ENCODE measurements around the gene SRSF11. TPM values are rescaled to one million over a fixed set of nuclear protein-coding genes. Genes with fewer than 3 reads are reported as not detected.

The SRSF11 gene
- total and polyA plus RNA-seq, 12 donors = 41.8 to 174 (median 52.8) TPM

- peaks cover 0 to 77% (median 17%) of the 10 kb centered on the region in 9 donors for H3K36me3 ChIP-seq
- intact Hi-C loops (cut with DNase I) = no loop called here
- WGBS, 2 donors = 36 to 42% methylated on average over 7 of the region's 7 CpGs
- H3K27ac ChIP-seq = peak overlapping the region in 6 of 10 donors; percentile 13 to 73 (median 46)
- TF ChIP-seq, protein P1, sequence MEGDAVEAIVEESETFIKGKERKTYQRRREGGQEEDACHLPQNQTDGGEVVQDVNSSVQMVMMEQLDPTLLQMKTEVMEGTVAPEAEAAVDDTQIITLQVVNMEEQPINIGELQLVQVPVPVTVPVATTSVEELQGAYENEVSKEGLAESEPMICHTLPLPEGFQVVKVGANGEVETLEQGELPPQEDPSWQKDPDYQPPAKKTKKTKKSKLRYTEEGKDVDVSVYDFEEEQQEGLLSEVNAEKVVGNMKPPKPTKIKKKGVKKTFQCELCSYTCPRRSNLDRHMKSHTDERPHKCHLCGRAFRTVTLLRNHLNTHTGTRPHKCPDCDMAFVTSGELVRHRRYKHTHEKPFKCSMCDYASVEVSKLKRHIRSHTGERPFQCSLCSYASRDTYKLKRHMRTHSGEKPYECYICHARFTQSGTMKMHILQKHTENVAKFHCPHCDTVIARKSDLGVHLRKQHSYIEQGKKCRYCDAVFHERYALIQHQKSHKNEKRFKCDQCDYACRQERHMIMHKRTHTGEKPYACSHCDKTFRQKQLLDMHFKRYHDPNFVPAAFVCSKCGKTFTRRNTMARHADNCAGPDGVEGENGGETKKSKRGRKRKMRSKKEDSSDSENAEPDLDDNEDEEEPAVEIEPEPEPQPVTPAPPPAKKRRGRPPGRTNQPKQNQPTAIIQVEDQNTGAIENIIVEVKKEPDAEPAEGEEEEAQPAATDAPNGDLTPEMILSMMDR (IDR thresholded peaks at IDR 0.05) = no peak
- DNase-seq = peak in 1 of 2 donors; percentile 19
- peaks cover 0 to 20% (median 11%) of the 10 kb centered on the region in 9 donors for H3K4me1 ChIP-seq
- peaks cover 0 to 16% (median 5%) of the 10 kb centered on the region in 11 donors for H3K9me3 ChIP-seq
- no peaks in the 10 kb centered on the region for H3K27me3 ChIP-seq
- no peak overlapping the region for H3K4me3 ChIP-seq
- ATAC-seq = peak in 7 of 8 donors; percentile 29 to 96 (median 84)
These were observed 43.7 kb downstream of the SRSF11 start for GRCh38 chr1:70264839-70265238.

- Histone ChIP-seq H3K9me3 (peaks cover 0 to 16% (median 5%) of the 10 kb centered on the region in 11 donors), H3K36me3 (peaks cover 0 to 78% (median 17%) of the 10 kb centered on the region in 9 donors), H3K27me3 (no peaks in the 10 kb centered on the region), H3K4me1 (peaks cover 0 to 20% (median 11%) of the 10 kb centered on the region in 9 donors), H3K4me3 (no peak overlapping the region), H3K27ac (peak overlapping the region in 2 of 10 donors; percentile 16 to 50)
- intact Hi-C loops (cut with DNase I) = no loop called here
- ATAC-seq (no peak), DNase-seq (no peak)
- TF ChIP-seq, protein P1 (IDR thresholded peaks at IDR 0.05) = no peak
- WGBS, 2 donors = 74 to 87% methylated on average over 1 of the region's 1 CpG
These were observed 44.8 kb downstream of the SRSF11 start for GRCh38 chr1:70265946-70266345.

DNA sequence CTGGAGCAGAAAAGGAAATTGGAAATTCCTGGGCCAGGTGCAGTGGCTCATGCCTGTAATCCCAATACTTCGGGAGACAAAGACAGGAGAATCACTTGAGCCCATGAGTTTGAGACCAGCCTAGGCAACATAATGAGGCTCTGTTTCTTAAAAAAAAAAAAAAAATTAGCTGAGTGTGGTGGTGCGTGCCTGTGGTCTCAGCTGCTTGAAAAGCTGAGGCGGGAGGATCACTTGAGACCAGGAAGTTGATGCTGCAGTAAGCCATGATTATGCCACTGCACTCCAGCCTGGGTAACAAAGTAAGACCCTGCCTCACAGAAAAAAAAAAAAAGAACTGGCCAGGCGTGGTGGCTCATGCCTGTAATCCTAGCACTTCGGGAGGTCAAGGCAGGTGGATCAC, 56.7 kb downstream of the SRSF11 start:
- intact Hi-C loops (cut with DNase I) = no loop called here
- H3K4me3 ChIP-seq = no peak overlapping the region
- H3K9me3 ChIP-seq = no peaks in the 10 kb centered on the region
- WGBS, 2 donors = 95 to 96% methylated on average over 5 of the region's 5 CpGs
- TF ChIP-seq, protein P1 (IDR thresholded peaks at IDR 0.05) = no peak
- no peaks in the 10 kb centered on the region for H3K4me1 ChIP-seq
- H3K27ac ChIP-seq = no peak overlapping the region
- DNase-seq (no peak), ATAC-seq (no peak)
- peaks cover 0 to 81% (median 13%) of the 10 kb centered on the region in 9 donors for H3K36me3 ChIP-seq
- H3K27me3 ChIP-seq = no peaks in the 10 kb centered on the region

- 95 to 96% methylated on average over 1 of the region's 1 CpG for WGBS, 2 donors
- no peaks in the 10 kb centered on the region for H3K9me3 ChIP-seq
- H3K36me3 ChIP-seq = peaks cover 0 to 80% (median 11%) of the 10 kb centered on the region in 9 donors
- TF ChIP-seq, protein P1 (IDR thresholded peaks at IDR 0.05) = no peak
- intact Hi-C loops (cut with DNase I) = no loop called here
- H3K27me3 ChIP-seq = no peaks in the 10 kb centered on the region
- no peaks in the 10 kb centered on the region for H3K4me1 ChIP-seq
- H3K4me3 ChIP-seq = no peak overlapping the region
- H3K27ac ChIP-seq = no peak overlapping the region
- no peak for ATAC-seq
- no peak for DNase-seq
These were observed 57.5 kb downstream of the SRSF11 start for GRCh38 chr1:70278710-70279109.

Data from heart right ventricle (tissue), 16 donors.